Esophagus squamous epithelium (tissue), 4 donors: ENCODE measurements around the gene PHGDH.

Experiments used
- POLR2A ChIP-seq, 4 donors: fragments of 450-650 bp; IDR thresholded peaks; one replicate each; pipeline ENCODE4 v1.6.1; 2017; ENCODE audit warnings: antibody characterized with exemption in 4 of 4, mild to moderate bottlenecking in 4 of 4, moderate library complexity in 3 of 4
- TF ChIP-seq, protein P1 (sequence below), 6 experiments: fragments of 450-650 bp in 4 of 6; fragments of 200-600 bp in 2 of 6; sonication (generic) in 2 of 6; IDR thresholded peaks; one replicate each; pipeline ENCODE4 v1.5.1; 2016 to 2019; ENCODE audit warnings: antibody characterized with exemption in 6 of 6, mild to moderate bottlenecking in 4 of 6, moderate library complexity in 4 of 6

DNA sequence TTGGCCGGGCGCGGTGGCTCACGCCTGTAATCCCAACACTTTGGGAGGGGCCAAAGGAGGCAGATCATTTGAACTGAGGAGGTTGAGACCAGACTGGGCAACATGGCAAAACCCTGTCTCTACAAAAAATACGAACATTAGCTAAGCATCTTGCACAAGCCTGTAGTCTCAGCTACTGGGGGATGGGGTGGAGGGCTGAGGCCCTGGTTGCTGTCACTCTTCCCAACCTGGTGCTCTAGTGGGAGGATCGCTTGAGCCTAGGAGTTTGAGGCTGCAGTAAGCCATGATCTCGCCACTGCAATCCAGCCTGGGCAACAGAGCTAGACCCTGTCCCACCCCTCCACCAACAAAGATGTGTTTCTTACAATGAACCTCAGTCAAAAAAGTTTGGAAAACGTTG lies 2.8 kb downstream of the PHGDH start:
- TF ChIP-seq, protein P1, sequence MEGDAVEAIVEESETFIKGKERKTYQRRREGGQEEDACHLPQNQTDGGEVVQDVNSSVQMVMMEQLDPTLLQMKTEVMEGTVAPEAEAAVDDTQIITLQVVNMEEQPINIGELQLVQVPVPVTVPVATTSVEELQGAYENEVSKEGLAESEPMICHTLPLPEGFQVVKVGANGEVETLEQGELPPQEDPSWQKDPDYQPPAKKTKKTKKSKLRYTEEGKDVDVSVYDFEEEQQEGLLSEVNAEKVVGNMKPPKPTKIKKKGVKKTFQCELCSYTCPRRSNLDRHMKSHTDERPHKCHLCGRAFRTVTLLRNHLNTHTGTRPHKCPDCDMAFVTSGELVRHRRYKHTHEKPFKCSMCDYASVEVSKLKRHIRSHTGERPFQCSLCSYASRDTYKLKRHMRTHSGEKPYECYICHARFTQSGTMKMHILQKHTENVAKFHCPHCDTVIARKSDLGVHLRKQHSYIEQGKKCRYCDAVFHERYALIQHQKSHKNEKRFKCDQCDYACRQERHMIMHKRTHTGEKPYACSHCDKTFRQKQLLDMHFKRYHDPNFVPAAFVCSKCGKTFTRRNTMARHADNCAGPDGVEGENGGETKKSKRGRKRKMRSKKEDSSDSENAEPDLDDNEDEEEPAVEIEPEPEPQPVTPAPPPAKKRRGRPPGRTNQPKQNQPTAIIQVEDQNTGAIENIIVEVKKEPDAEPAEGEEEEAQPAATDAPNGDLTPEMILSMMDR (IDR thresholded peaks at IDR 0.05): no peak
- TF ChIP-seq POLR2A (IDR thresholded peaks at IDR 0.05): no peak
